GM12891 (cell line): ENCODE results near the gene BBC3.

ENCODE experiments used
- POLR2A ChIP-seq: IDR thresholded peaks from 2 replicates; pipeline ENCODE4 v1.6.1; 2011; ENCODE audit warnings: low read depth, low read length, control low read depth
- POLR2AphosphoS5 ChIP-seq: IDR thresholded peaks from 2 replicates; pipeline ENCODE4 v1.6.1; 2011; ENCODE audit warnings: low read depth, low read length, control low read depth
- SPI1 ChIP-seq: IDR thresholded peaks from 2 replicates; pipeline ENCODE4 v1.6.1; 2011; ENCODE audit warnings: low read depth, low read length, control low read depth

DNA sequence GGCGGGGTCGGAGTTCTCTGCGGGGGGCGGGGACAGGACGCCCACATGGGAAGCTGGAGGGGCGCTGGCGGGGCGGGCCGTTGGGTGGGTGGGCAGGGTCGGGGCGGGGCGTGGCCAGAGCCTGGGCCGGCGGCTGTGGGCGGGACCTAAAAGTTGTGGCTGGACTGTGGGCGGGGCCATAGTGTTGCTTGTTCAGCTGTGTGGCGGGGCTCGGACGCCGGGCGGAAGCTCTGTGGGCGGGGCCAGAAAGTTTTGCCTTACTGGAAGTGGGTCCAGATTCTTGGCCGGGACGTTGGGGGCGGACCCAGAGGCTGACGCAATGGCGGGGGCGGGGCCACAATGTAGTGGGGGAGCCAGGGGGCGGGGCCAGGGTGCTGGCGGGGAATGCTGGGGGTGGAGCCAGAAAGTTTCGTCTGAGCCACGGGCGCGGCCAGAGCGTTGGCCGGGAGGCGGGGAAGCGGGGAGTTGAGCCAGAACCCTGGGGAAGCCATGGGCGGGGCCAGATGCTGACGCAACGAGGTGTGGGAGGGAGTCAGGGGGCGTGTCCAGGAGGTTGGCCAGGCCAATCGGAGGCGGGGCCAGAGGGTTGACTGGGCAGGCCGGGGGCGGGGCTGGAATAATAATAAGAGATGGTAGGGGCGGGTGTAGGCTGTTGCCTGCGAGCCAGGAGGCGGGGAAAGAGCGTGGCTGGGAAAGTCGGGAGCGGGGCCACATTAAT lies 25.9 kb upstream of the BBC3 start:
- TF ChIP-seq POLR2A: no peak
- TF ChIP-seq POLR2AphosphoS5: no peak
- TF ChIP-seq SPI1: no peak
